ENCODE results near the gene OLFM2. TPM values are rescaled to one million over a fixed set of nuclear protein-coding genes. Genes with fewer than 3 reads are reported as not detected.

Gene OLFM2
- total and polyA plus RNA-seq, 9 of the 15 experiments (the other 6 are each of a cell fraction or from before 2014, with no cell fraction given) = 0.10 to 0.33 (median 0.23) TPM; not detected in 4

DNA sequence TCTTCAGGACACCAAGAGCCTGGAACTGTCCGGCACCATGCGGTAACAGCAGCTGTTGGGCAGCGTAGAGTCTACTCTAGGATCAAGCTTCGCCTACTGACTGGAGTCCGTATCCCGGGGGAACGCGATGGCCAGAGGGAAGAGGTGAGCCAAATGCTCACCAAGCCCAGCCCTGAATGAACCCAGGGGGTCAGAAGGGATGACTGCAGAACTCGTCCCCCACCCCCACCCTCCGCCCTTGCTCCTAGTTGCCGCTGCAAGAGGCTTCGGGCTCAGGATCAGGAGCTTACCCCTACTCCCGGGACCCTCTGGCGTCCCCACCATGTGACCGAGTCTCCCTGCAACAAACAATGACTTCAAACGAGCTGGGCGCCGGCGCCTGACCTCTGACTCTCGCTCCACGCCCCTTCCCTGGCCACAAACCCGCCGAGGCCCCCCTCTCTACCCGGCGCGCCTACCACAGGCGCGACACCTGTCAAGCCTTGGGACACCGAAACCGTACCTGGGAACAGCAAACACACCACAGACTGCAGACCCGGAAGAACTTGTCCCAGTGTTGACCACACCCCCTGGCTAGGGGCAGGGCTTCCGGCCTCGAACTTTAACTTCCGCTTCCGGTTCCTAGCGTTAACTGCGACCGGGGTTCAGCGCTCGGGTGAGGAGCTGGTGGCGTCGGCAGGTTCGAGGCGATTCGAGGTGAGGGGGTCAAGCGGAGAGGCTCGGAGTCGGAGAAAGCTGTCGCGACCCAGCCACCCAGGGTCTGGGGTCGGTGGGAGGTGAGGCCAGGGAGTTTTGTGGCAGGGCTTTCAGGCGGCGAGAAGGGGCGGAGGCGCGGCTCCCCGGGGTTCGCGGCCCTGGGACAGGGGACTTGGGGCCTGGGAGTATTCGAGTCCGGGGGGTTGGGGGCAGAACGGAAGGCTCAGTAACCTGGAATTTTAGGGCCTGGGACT is 108.8 kb downstream of the OLFM2 start, which contains the start of gene UBL5 (continued):
- no peak for TF ChIP-seq ERF (CRISPR knock-in tag; IDR thresholded peaks at IDR 0.05)
- TF ChIP-seq PYGO2 (tag; IDR thresholded peaks at IDR 0.05) = no peak
- TF ChIP-seq PML (IDR thresholded peaks at IDR 0.05; ENCODE audit: low read length) = peak; percentile 62
- peak; percentile 75; the same call in 1 of the 2 replicates for TF ChIP-seq MYC (IDR thresholded peaks at IDR 0.05; ENCODE audit: low read depth, low read length)
- peak; percentile 49; the same call in 1 of the 2 replicates for TF ChIP-seq MYC (CRISPR knock-in tag; IDR thresholded peaks at IDR 0.05; ENCODE audit: borderline replicate concordance, low read depth)
- no peak for TF ChIP-seq FOXM1 (IDR thresholded peaks at IDR 0.05; ENCODE audit: low read depth)
- no peak for TF ChIP-seq FOXM1 (CRISPR knock-in tag; IDR thresholded peaks at IDR 0.05; ENCODE audit: low read depth)
- TF ChIP-seq ZNF217 (CRISPR knock-in tag; IDR thresholded peaks at IDR 0.05) = no peak
- no peak for TF ChIP-seq SMARCA5 (IDR thresholded peaks at IDR 0.05)
- TF ChIP-seq, protein P1, sequence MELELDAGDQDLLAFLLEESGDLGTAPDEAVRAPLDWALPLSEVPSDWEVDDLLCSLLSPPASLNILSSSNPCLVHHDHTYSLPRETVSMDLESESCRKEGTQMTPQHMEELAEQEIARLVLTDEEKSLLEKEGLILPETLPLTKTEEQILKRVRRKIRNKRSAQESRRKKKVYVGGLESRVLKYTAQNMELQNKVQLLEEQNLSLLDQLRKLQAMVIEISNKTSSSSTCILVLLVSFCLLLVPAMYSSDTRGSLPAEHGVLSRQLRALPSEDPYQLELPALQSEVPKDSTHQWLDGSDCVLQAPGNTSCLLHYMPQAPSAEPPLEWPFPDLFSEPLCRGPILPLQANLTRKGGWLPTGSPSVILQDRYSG (tag; conservative IDR thresholded peaks at IDR 0.05; ENCODE audit: low read depth) = no peak
- TF ChIP-seq TAF9B (IDR thresholded peaks at IDR 0.05; ENCODE audit: partially characterized antibody) = no peak
- TF ChIP-seq KLF16 (IDR thresholded peaks at IDR 0.05) = no peak
- TF ChIP-seq, protein P2, sequence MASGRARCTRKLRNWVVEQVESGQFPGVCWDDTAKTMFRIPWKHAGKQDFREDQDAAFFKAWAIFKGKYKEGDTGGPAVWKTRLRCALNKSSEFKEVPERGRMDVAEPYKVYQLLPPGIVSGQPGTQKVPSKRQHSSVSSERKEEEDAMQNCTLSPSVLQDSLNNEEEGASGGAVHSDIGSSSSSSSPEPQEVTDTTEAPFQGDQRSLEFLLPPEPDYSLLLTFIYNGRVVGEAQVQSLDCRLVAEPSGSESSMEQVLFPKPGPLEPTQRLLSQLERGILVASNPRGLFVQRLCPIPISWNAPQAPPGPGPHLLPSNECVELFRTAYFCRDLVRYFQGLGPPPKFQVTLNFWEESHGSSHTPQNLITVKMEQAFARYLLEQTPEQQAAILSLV (tag; IDR thresholded peaks at IDR 0.05) = no peak
- no peak for TF ChIP-seq TCF7L2 (IDR thresholded peaks at IDR 0.05; ENCODE audit: low read depth, low read length)
- TF ChIP-seq NFIC (IDR thresholded peaks at IDR 0.05) = peak; percentile 28; the same call in 1 of the 2 replicates
- no peak for TF ChIP-seq ZNF146 (CRISPR knock-in tag; IDR thresholded peaks at IDR 0.05; ENCODE audit: unreplicated experiment)
- no peak for TF ChIP-seq NFE2 (IDR thresholded peaks at IDR 0.05; ENCODE audit: low read depth)
- no peak for TF ChIP-seq MTA1 (IDR thresholded peaks at IDR 0.05; ENCODE audit: borderline replicate concordance)
- TF ChIP-seq ZNF445 (CRISPR knock-in tag; IDR thresholded peaks at IDR 0.05; ENCODE audit: low read depth) = no peak
- TF ChIP-seq GABPB2 (CRISPR knock-in tag; conservative IDR thresholded peaks at IDR 0.05) = no peak
- no peak for TF ChIP-seq RBM39 (optimal IDR thresholded peaks at IDR 0.05; ENCODE audit: low read depth, low read length)
- TF ChIP-seq CBX8 (IDR thresholded peaks at IDR 0.05; ENCODE audit: borderline replicate concordance, extremely low read depth, low read depth, low read length, poor library complexity, severe bottlenecking) = no peak
- no peak for TF ChIP-seq EHMT2 (IDR thresholded peaks at IDR 0.05)
- TF ChIP-seq, protein P3, sequence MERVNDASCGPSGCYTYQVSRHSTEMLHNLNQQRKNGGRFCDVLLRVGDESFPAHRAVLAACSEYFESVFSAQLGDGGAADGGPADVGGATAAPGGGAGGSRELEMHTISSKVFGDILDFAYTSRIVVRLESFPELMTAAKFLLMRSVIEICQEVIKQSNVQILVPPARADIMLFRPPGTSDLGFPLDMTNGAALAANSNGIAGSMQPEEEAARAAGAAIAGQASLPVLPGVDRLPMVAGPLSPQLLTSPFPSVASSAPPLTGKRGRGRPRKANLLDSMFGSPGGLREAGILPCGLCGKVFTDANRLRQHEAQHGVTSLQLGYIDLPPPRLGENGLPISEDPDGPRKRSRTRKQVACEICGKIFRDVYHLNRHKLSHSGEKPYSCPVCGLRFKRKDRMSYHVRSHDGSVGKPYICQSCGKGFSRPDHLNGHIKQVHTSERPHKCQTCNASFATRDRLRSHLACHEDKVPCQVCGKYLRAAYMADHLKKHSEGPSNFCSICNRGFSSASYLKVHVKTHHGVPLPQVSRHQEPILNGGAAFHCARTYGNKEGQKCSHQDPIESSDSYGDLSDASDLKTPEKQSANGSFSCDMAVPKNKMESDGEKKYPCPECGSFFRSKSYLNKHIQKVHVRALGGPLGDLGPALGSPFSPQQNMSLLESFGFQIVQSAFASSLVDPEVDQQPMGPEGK (CRISPR knock-in tag; IDR thresholded peaks at IDR 0.05; ENCODE audit: borderline replicate concordance) = no peak
- TF ChIP-seq ZNF41 (CRISPR knock-in tag; conservative IDR thresholded peaks at IDR 0.05) = no peak
- no peak for TF ChIP-seq SRSF1 (IDR thresholded peaks at IDR 0.05; ENCODE audit: low read depth, low read length)
